SK-N-SH (cell line): ENCODE results near the gene CEACAM20. TPM values are rescaled to one million over a fixed set of nuclear protein-coding genes. Genes with fewer than 3 reads are reported as not detected.

Experiments
- CTCF ChIA-PET: fragments of 300-600, 350-600 bp; formaldehyde crosslinking; extraction: SDS; loops from one replicate; lab custom pipeline; 2021; lab: Yijun Ruan, JAX
- POLR2A ChIA-PET: fragments of 350-600 bp; sonication (Branson Sonifier 250); formaldehyde crosslinking; extraction: SDS; loops from one replicate; lab custom pipeline; 2020; ENCODE audit warnings: antibody characterized with exemption, inconsistent platforms; lab: Yijun Ruan, JAX
- DNase-seq: peaks from one replicate; pipeline ENCODE4 v3.0.0; 2012
- H2AFZ ChIP-seq: fragments of 200-600 bp; sonication (generic); 2 replicates; pipeline ENCODE4 v1.8.1; 2016; ENCODE audit warnings: antibody characterized with exemption, mild to moderate bottlenecking, low read depth
- H3F3A ChIP-seq: fragments of 200-600 bp; sonication (generic); replicated peaks from 2 replicates; pipeline ENCODE3; 2016; ENCODE audit warnings: antibody characterized with exemption, mild to moderate bottlenecking; ENCODE audit not compliant: insufficient read depth
- H3K27ac ChIP-seq, 2 experiments: fragments of 200-500 bp in 1 of 2; fragments of 200-600 bp in 1 of 2; sonication (Bioruptor generic) in 1 of 2; sonication (generic), shearing (Covaris generic) in 1 of 2; 2 replicates each; pipeline versions ENCODE4 v1.5.1 to v1.6.1; 2014 to 2016; ENCODE audit warnings: low read depth in 2 of 2, inconsistent platforms in 1 of 2, low read length in 1 of 2, mild to moderate bottlenecking in 1 of 2, mixed read lengths in 1 of 2
- H3K27me3 ChIP-seq: fragments of 200-600 bp; sonication (generic), shearing (Covaris generic); 2 replicates; pipeline ENCODE4 v1.6.1; 2016; ENCODE audit warnings: mixed run types; ENCODE audit not compliant: insufficient read depth
- H3K36me3 ChIP-seq, 2 experiments: fragments of 200-500 bp in 1 of 2; fragments of 200-600 bp in 1 of 2; sonication (Bioruptor generic) in 1 of 2; sonication (generic) in 1 of 2; replicated peaks in 1 of 2; 2 replicates each; pipeline versions ENCODE3 to v1.5.1; 2014 to 2016; ENCODE audit warnings: low read length in 1 of 2, mild to moderate bottlenecking in 1 of 2; ENCODE audit not compliant: insufficient read depth in 2 of 2, control insufficient read depth in 1 of 2
- H3K4me1 ChIP-seq, 2 experiments: fragments of 200-500 bp in 1 of 2; fragments of 200-600 bp in 1 of 2; sonication (Bioruptor generic) in 1 of 2; sonication (generic), shearing (Covaris generic) in 1 of 2; 2 replicates each; pipeline versions ENCODE4 v1.5.1 to v1.6.1; 2014 to 2016; ENCODE audit warnings: low read depth in 1 of 2, low read length in 1 of 2, mixed run types in 1 of 2; ENCODE audit not compliant: insufficient read depth in 2 of 2, control insufficient read depth in 1 of 2
- H3K4me2 ChIP-seq: fragments of 200-600 bp; sonication (generic), shearing (Covaris generic); 2 replicates; pipeline ENCODE4 v1.6.1; 2017; ENCODE audit warnings: mixed run types
- H3K4me3 ChIP-seq, 2 experiments: fragments of 200-500 bp in 1 of 2; fragments of 200-600 bp in 1 of 2; sonication (Bioruptor generic) in 1 of 2; sonication (generic), shearing (Covaris generic) in 1 of 2; 2 replicates each; pipeline versions ENCODE4 v1.5.1 to v1.8.1; 2014 to 2016; ENCODE audit warnings: low read depth in 2 of 2, inconsistent platforms in 1 of 2, low read length in 1 of 2, mild to moderate bottlenecking in 1 of 2, mixed read lengths in 1 of 2, moderate library complexity in 1 of 2
- H3K79me2 ChIP-seq: fragments of 200-600 bp; sonication (generic); 2 replicates; pipeline ENCODE4 v1.8.1; 2017; ENCODE audit warnings: mild to moderate bottlenecking; ENCODE audit not compliant: insufficient read depth
- H3K9ac ChIP-seq: fragments of 200-600 bp; sonication (generic); 2 replicates; pipeline ENCODE4 v1.6.1; 2017; ENCODE audit warnings: mixed run types
- H3K9me2 ChIP-seq: fragments of 200-600 bp; sonication (generic); 2 replicates; pipeline ENCODE4 v1.6.1; 2017; ENCODE audit warnings: mixed run types
- H3K9me3 ChIP-seq: fragments of 200-600 bp; sonication (generic); 2 replicates; pipeline ENCODE4 v1.6.1; 2017; ENCODE audit warnings: mixed run types, mild to moderate bottlenecking, moderate library complexity
- H4K20me1 ChIP-seq: fragments of 200-600 bp; sonication (generic); 2 replicates; pipeline ENCODE4 v1.6.1; 2017; ENCODE audit warnings: mild to moderate bottlenecking, mixed run types; ENCODE audit not compliant: insufficient read depth
- ELF1 ChIP-seq: IDR thresholded peaks from 2 replicates; pipeline ENCODE4 v1.4.0; 2012
- EP300 ChIP-seq, 2 experiments: IDR thresholded peaks; 2 replicates each; pipeline versions ENCODE4 v1.4.0 to v1.6.1; 2012; ENCODE audit warnings: borderline replicate concordance in 1 of 2, low read depth in 1 of 2, low read length in 1 of 2
- EZH2phosphoT487 ChIP-seq: fragments of 200-600 bp; sonication (generic); IDR thresholded peaks from 2 replicates; pipeline ENCODE4 v1.6.1; 2017; ENCODE audit warnings: low read depth, mixed run types, mild to moderate bottlenecking, antibody characterized with exemption, moderate library complexity, borderline replicate concordance
- FOSL2 ChIP-seq: IDR thresholded peaks from 2 replicates; pipeline ENCODE4 v1.4.0; 2012; ENCODE audit warnings: low read depth, mild to moderate bottlenecking, moderate library complexity, borderline replicate concordance
- FOXJ3 ChIP-seq: sonication (generic); formaldehyde crosslinking; IDR thresholded peaks from 2 replicates; pipeline ENCODE4 v1.5.1; 2020; ENCODE audit warnings: mild to moderate bottlenecking, missing genetic modification reagents
- FOXM1 ChIP-seq: IDR thresholded peaks from 2 replicates; pipeline ENCODE4 v1.4.0; 2012; ENCODE audit warnings: low read depth, mild to moderate bottlenecking
- GATA2 ChIP-seq: sonication (generic); formaldehyde crosslinking; IDR thresholded peaks from 2 replicates; pipeline ENCODE4 v1.5.0; 2020; ENCODE audit warnings: mild to moderate bottlenecking, missing genetic modification reagents
- JUND ChIP-seq: IDR thresholded peaks from 2 replicates; pipeline ENCODE4 v1.4.0; 2012
- NRF1 ChIP-seq: IDR thresholded peaks from 2 replicates; pipeline ENCODE4 v1.6.1; 2012; ENCODE audit warnings: low read depth, mild to moderate bottlenecking, low read length
- POLR2AphosphoS5 ChIP-seq: IDR thresholded peaks from 2 replicates; pipeline ENCODE4 v1.6.1; 2012; ENCODE audit warnings: low read depth, low read length
- RCOR1 ChIP-seq: fragments of 150-350 bp; IDR thresholded peaks from 2 replicates; pipeline ENCODE4 v1.6.1; 2017; ENCODE audit warnings: antibody characterized with exemption, low read length
- REST ChIP-seq: IDR thresholded peaks from 2 replicates; pipeline ENCODE4 v1.6.1; 2012; ENCODE audit warnings: mild to moderate bottlenecking, low read depth, low read length, moderate library complexity
- RFX5 ChIP-seq: IDR thresholded peaks from 2 replicates; pipeline ENCODE4 v1.6.1; 2012; ENCODE audit warnings: mild to moderate bottlenecking, improper control_type of control experiment, low read length
- SMC3 ChIP-seq: IDR thresholded peaks from 2 replicates; pipeline ENCODE4 v1.6.1; 2012; ENCODE audit warnings: low read depth, low read length, improper control_type of control experiment
- TAF1 ChIP-seq: IDR thresholded peaks from 2 replicates; pipeline ENCODE4 v1.6.1; 2012; ENCODE audit warnings: low read depth, mild to moderate bottlenecking, low read length, moderate library complexity, borderline replicate concordance
- TEAD4 ChIP-seq: IDR thresholded peaks from 2 replicates; pipeline ENCODE4 v1.4.0; 2012; ENCODE audit warnings: mild to moderate bottlenecking, borderline replicate concordance; ENCODE audit not compliant: insufficient read depth
- ZBTB33 ChIP-seq: IDR thresholded peaks from 2 replicates; pipeline ENCODE4 v1.4.0; 2012; ENCODE audit warnings: low read depth, borderline replicate concordance
- WGBS: methylation state at CpG from one replicate; pipeline ENCODE4 v1.1.6; 2017; ENCODE audit warnings: low lambda C conversion rate; 5-methylcytosine and 5-hydroxymethylcytosine counted together
- polyA plus RNA-seq, 3 experiments: library from polyadenylated mRNA; depleted of rRNA; stranded (reverse); fragments of >200 nt; gene quantifications; 2 replicates each; pipeline ENCODE4 v1.2.3, GENCODE V29; 2012
- TF ChIP-seq, protein P1 (sequence below): fragments of 150-350 bp; IDR thresholded peaks from 2 replicates; pipeline ENCODE4 v1.6.1; 2016; ENCODE audit warnings: mild to moderate bottlenecking, low read depth, low read length
- TF ChIP-seq, protein P2 (sequence below): fragments of 200-600 bp; sonication (generic); IDR thresholded peaks from 2 replicates; pipeline ENCODE4 v1.6.1; 2017; ENCODE audit warnings: antibody characterized with exemption, mild to moderate bottlenecking, moderate library complexity

Gene CEACAM20
- polyA plus RNA-seq, 1 of the 3 experiments (the other 2 are of a cell fraction), result not detected

- WGBS, result 9% methylated on average over 5 of the region's 5 CpGs
- Histone ChIP-seq H3F3A (no peaks in the 10 kb centered on the region), H3K27ac (no peak overlapping the region), H4K20me1 (no peaks in the 10 kb centered on the region), H3K9me2 (no peaks in the 10 kb centered on the region), H3K9me3 (no peaks in the 10 kb centered on the region), H3K36me3 (no peaks in the 10 kb centered on the region), H3K4me2 (no peak overlapping the region), H2AFZ (no peak overlapping the region), H3K9ac (no peak overlapping the region), H3K27me3 (peaks cover 54% of the 10 kb centered on the region; the same call in 1 of the 2 replicates)
- CTCF ChIA-PET, result interaction anchor here (1.3 kb wide), 1 partner anchor 38 kb away, joined by 3 read pairs; no protein-coding TSS in a partner anchor
- POLR2A ChIA-PET, result no interaction called here
- DNase-seq, result no peak
- no peak for TF ChIP-seq POLR2AphosphoS5
- TF ChIP-seq ELF1, result no peak
- TF ChIP-seq RFX5, result no peak
- TF ChIP-seq FOXJ3 (CRISPR knock-in tag), result no peak
- TF ChIP-seq REST, result no peak
- TF ChIP-seq, protein P1, sequence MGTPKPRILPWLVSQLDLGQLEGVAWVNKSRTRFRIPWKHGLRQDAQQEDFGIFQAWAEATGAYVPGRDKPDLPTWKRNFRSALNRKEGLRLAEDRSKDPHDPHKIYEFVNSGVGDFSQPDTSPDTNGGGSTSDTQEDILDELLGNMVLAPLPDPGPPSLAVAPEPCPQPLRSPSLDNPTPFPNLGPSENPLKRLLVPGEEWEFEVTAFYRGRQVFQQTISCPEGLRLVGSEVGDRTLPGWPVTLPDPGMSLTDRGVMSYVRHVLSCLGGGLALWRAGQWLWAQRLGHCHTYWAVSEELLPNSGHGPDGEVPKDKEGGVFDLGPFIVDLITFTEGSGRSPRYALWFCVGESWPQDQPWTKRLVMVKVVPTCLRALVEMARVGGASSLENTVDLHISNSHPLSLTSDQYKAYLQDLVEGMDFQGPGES, result no peak
- TF ChIP-seq, protein P2, sequence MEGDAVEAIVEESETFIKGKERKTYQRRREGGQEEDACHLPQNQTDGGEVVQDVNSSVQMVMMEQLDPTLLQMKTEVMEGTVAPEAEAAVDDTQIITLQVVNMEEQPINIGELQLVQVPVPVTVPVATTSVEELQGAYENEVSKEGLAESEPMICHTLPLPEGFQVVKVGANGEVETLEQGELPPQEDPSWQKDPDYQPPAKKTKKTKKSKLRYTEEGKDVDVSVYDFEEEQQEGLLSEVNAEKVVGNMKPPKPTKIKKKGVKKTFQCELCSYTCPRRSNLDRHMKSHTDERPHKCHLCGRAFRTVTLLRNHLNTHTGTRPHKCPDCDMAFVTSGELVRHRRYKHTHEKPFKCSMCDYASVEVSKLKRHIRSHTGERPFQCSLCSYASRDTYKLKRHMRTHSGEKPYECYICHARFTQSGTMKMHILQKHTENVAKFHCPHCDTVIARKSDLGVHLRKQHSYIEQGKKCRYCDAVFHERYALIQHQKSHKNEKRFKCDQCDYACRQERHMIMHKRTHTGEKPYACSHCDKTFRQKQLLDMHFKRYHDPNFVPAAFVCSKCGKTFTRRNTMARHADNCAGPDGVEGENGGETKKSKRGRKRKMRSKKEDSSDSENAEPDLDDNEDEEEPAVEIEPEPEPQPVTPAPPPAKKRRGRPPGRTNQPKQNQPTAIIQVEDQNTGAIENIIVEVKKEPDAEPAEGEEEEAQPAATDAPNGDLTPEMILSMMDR, result no peak
- no peak for TF ChIP-seq RCOR1
- TF ChIP-seq GATA2, result no peak
- no peak for TF ChIP-seq TAF1
- no peak for TF ChIP-seq EZH2phosphoT487
- TF ChIP-seq JUND, result no peak
- no peak for TF ChIP-seq SMC3
- no peak for TF ChIP-seq ZBTB33
- no peak for TF ChIP-seq FOSL2
- TF ChIP-seq FOXM1, result no peak
- no peak for TF ChIP-seq EP300 (IDR thresholded peaks at IDR 0.05; ENCODE audit: borderline replicate concordance in 1 of 2, low read depth in 1 of 2, low read length in 1 of 2)
- TF ChIP-seq NRF1, result no peak
- no peak for TF ChIP-seq TEAD4
- TF ChIP-seq, all 33 proteins: peak for 0
- Histone ChIP-seq H3K79me2 (no peaks in the 10 kb centered on the region), H3K4me1 (no peaks in the 10 kb centered on the region), H3K4me3 (no peak overlapping the region)
These were observed 3.3 kb upstream of the CEACAM20 start for GRCh38 chr19:44532819-44533218.
